Suprapubic skin (tissue), 4 donors: ENCODE measurements around the gene GCNA. TPM values are rescaled to one million over a fixed set of nuclear protein-coding genes. Genes with fewer than 3 reads are reported as not detected.
"Not testable (repeated sequence)": the region's sequence is repeated elsewhere in the genome, so short reads cannot be mapped to it uniquely, and the experiment has no call there.

ENCODE experiments used
- DNase-seq, 2 donors: peaks; one replicate each; pipeline ENCODE4 v3.0.0-alpha.2; 2019; ENCODE audit warnings: low spot score in 2 of 2
- H3K27ac ChIP-seq: fragments of 200-600 bp; sonication (generic); one replicate; pipeline ENCODE4 v1.5.1; 2019
- H3K27me3 ChIP-seq: fragments of 200-600 bp; sonication (generic); one replicate; pipeline ENCODE4 v1.5.1; 2019
- H3K36me3 ChIP-seq: fragments of 200-600 bp; sonication (generic); one replicate; pipeline ENCODE4 v1.5.1; 2019
- H3K4me1 ChIP-seq: fragments of 200-600 bp; sonication (generic); one replicate; pipeline ENCODE4 v1.5.1; 2019
- H3K4me3 ChIP-seq: fragments of 200-600 bp; sonication (generic); one replicate; pipeline ENCODE4 v1.5.1; 2019; ENCODE audit warnings: mild to moderate bottlenecking
- H3K9me3 ChIP-seq: fragments of 200-600 bp; sonication (generic); one replicate; pipeline ENCODE4 v1.5.1; 2019
- CTCF ChIP-seq, 2 donors: fragments of 200-600 bp in 1 of 2; fragments of 450-650 bp in 1 of 2; sonication (generic) in 1 of 2; IDR thresholded peaks; one replicate each; pipeline ENCODE4 v1.5.1; 2016 to 2019; ENCODE audit warnings: antibody characterized with exemption in 2 of 2, mild to moderate bottlenecking in 1 of 2, moderate library complexity in 1 of 2
- EP300 ChIP-seq: sonication (generic); formaldehyde crosslinking; IDR thresholded peaks from one replicate; pipeline ENCODE4 v1.6.1; 2017; ENCODE audit warnings: antibody characterized with exemption
- POLR2A ChIP-seq, 2 donors: fragments of 450-650 bp; IDR thresholded peaks; one replicate each; pipeline ENCODE4 v1.6.1; 2017; ENCODE audit warnings: antibody characterized with exemption in 2 of 2, mild to moderate bottlenecking in 2 of 2, moderate library complexity in 2 of 2
- POLR2AphosphoS5 ChIP-seq, 3 donors: sonication (generic); formaldehyde crosslinking; IDR thresholded peaks; one replicate each; pipeline ENCODE4 v1.6.1; 2017; ENCODE audit warnings: antibody characterized with exemption in 3 of 3
- WGBS: methylation state at CpG from one replicate; pipeline ENCODE4 v1.1.5; 2018; 5-methylcytosine and 5-hydroxymethylcytosine counted together
- total RNA-seq, 4 donors: library from RNA; depleted of rRNA; stranded (reverse); fragments of >200 nt; gene quantifications; one replicate each; pipeline ENCODE4 v1.1.0, GENCODE V29; 2016

GCNA gene
- total RNA-seq, 4 donors from 2014 or later: 0.47 to 5.5 (median 0.99) TPM

- Histone ChIP-seq H3K9me3 (no peaks in the 10 kb centered on the region), H3K4me1 (peaks cover 3% of the 10 kb centered on the region), H3K27me3 (no peaks in the 10 kb centered on the region), H3K27ac (no peak overlapping the region), H3K4me3 (no peak overlapping the region), H3K36me3 (no peaks in the 10 kb centered on the region)
- DNase-seq: no peak
- 89% methylated on average over 8 of the region's 12 CpGs for WGBS
- TF ChIP-seq POLR2AphosphoS5 (IDR thresholded peaks at IDR 0.05) (no peak), EP300 (no peak), POLR2A (IDR thresholded peaks at IDR 0.05) (no peak), CTCF (IDR thresholded peaks at IDR 0.05) (no peak)
Observed at GRCh38 chrX:71661919-71662318, 83.7 kb downstream of the GCNA start.

- 54% methylated on average over 5 of the region's 11 CpGs for WGBS
- DNase-seq, H3K4me3 ChIP-seq, H3K9me3 ChIP-seq, H3K27me3 ChIP-seq, H3K27ac ChIP-seq, H3K36me3 ChIP-seq, H3K4me1 ChIP-seq: not testable (repeated sequence)
Observed at GRCh38 chrX:71662654-71663053, 84.4 kb downstream of the GCNA start.

Other genes starting within 250 kb of the GCNA start
- 10 to 100 TPM; 24.5 to 92.5 (median 45.2) TPM for gene TAF1, start 212.1 kb upstream of the GCNA start, total RNA-seq
- 100 to 1,000 TPM; 133 to 450 (median 159) TPM for gene OGT, start 45.3 kb upstream of the GCNA start, total RNA-seq
- under 1 TPM in 2 of 4 donors, not detected in 2; 0.29 to 0.30 TPM for gene CXCR3, start 40.1 kb downstream of the GCNA start, total RNA-seq
- gene CXorf49, start 139.8 kb downstream of the GCNA start, total RNA-seq: not detected
- not detected for gene CXorf49B, start 184.9 kb downstream of the GCNA start, total RNA-seq